Measurements from ENCODE around the gene ZDHHC17.

The ZDHHC17 gene

GRCh38 chr12:76757694-76758093 lies 6.2 kb upstream of the ZDHHC17 start:
- H3K4me3 ChIP-seq (replicated peaks; ENCODE audit: low read depth, low read length): no peak overlapping the region
- H3K27me3 ChIP-seq (replicated peaks; ENCODE audit: control insufficient read depth, insufficient read depth, low read length): no peaks in the 10 kb centered on the region
- no peak for TF ChIP-seq CTCF (IDR thresholded peaks at IDR 0.05; ENCODE audit: insufficient read depth, low read length, poor library complexity, severe bottlenecking)
- no peak for DNase-seq (ENCODE audit: extremely low read depth, insufficient read length)
- H3K36me3 ChIP-seq (ENCODE audit: control insufficient read depth, insufficient read depth, low read length): no peaks in the 10 kb centered on the region

GRCh38 chr12:76762601-76762980 lies 1.3 kb upstream of the ZDHHC17 start:
- Histone ChIP-seq H3K36me3 (ENCODE audit: control insufficient read depth, insufficient read depth, low read length) (no peaks in the 10 kb centered on the region), H3K27me3 (replicated peaks; ENCODE audit: control insufficient read depth, insufficient read depth, low read length) (no peaks in the 10 kb centered on the region), H3K4me3 (replicated peaks; ENCODE audit: low read depth, low read length) (no peak overlapping the region)
- no peak for DNase-seq (ENCODE audit: extremely low read depth, insufficient read length)
- TF ChIP-seq CTCF (IDR thresholded peaks at IDR 0.05; ENCODE audit: insufficient read depth, low read length, poor library complexity, severe bottlenecking): no peak

GRCh38 chr12:76764856-76765255 lies 941 bp downstream of the ZDHHC17 start:
- DNase-seq (ENCODE audit: extremely low read depth, insufficient read length): peak; percentile 11
- no peaks in the 10 kb centered on the region for H3K36me3 ChIP-seq (ENCODE audit: control insufficient read depth, insufficient read depth, low read length)
- H3K27me3 ChIP-seq (replicated peaks; ENCODE audit: control insufficient read depth, insufficient read depth, low read length): no peaks in the 10 kb centered on the region
- H3K4me3 ChIP-seq (replicated peaks; ENCODE audit: low read depth, low read length): peak overlapping the region; percentile 95
- no peak for TF ChIP-seq CTCF (IDR thresholded peaks at IDR 0.05; ENCODE audit: insufficient read depth, low read length, poor library complexity, severe bottlenecking)

GRCh38 chr12:76765598-76765997 lies 1.7 kb downstream of the ZDHHC17 start:
- Histone ChIP-seq H3K4me3 (replicated peaks; ENCODE audit: low read depth, low read length) (no peak overlapping the region), H3K27me3 (replicated peaks; ENCODE audit: control insufficient read depth, insufficient read depth, low read length) (no peaks in the 10 kb centered on the region), H3K36me3 (ENCODE audit: control insufficient read depth, insufficient read depth, low read length) (no peaks in the 10 kb centered on the region)
- DNase-seq (ENCODE audit: extremely low read depth, insufficient read length): no peak
- TF ChIP-seq CTCF (IDR thresholded peaks at IDR 0.05; ENCODE audit: insufficient read depth, low read length, poor library complexity, severe bottlenecking): no peak

- no peak for TF ChIP-seq CTCF (IDR thresholded peaks at IDR 0.05; ENCODE audit: insufficient read depth, low read length, poor library complexity, severe bottlenecking)
- H3K4me3 ChIP-seq (replicated peaks; ENCODE audit: low read depth, low read length): no peak overlapping the region
Observed at GRCh38 chr12:76766161-76766560, 2.2 kb downstream of the ZDHHC17 start.

GRCh38 chr12:76768576-76768975 lies 4.7 kb downstream of the ZDHHC17 start:
- Histone ChIP-seq H3K27me3 (replicated peaks; ENCODE audit: control insufficient read depth, insufficient read depth, low read length) (no peaks in the 10 kb centered on the region), H3K36me3 (ENCODE audit: control insufficient read depth, insufficient read depth, low read length) (no peaks in the 10 kb centered on the region), H3K4me3 (replicated peaks; ENCODE audit: low read depth, low read length) (no peak overlapping the region)
- no peak for DNase-seq (ENCODE audit: extremely low read depth, insufficient read length)
- no peak for TF ChIP-seq CTCF (IDR thresholded peaks at IDR 0.05; ENCODE audit: insufficient read depth, low read length, poor library complexity, severe bottlenecking)

More at GRCh38 chr12:76766161-76766560, 2.2 kb downstream of the ZDHHC17 start:
- H3K27me3 ChIP-seq (replicated peaks; ENCODE audit: control insufficient read depth, insufficient read depth, low read length): no peaks in the 10 kb centered on the region
- H3K36me3 ChIP-seq (ENCODE audit: control insufficient read depth, insufficient read depth, low read length): no peaks in the 10 kb centered on the region
- no peak for DNase-seq (ENCODE audit: extremely low read depth, insufficient read length)

Measured in GM06990 (cell line).